Liver (tissue), 9 donors: ENCODE measurements around the gene STX16. TPM values are rescaled to one million over a fixed set of nuclear protein-coding genes. Genes with fewer than 3 reads are reported as not detected.

Experiments used
- DNase-seq: peaks from one replicate; pipeline ENCODE4 v3.0.0-alpha.2; 2017; ENCODE audit warnings: low spot score
- H3K27ac ChIP-seq, 2 donors: one replicate each; pipeline ENCODE4 v1.7.0; 2013; ENCODE audit warnings: inconsistent platforms in 2 of 2, low read length in 2 of 2, control low read depth in 1 of 2, low read depth in 1 of 2, mild to moderate bottlenecking in 1 of 2
- H3K27me3 ChIP-seq, 4 donors: one replicate each; pipeline versions ENCODE4 v1.6.1 to v1.7.0; 2013; ENCODE audit warnings: low read length in 3 of 4, inconsistent platforms in 1 of 4, mild to moderate bottlenecking in 1 of 4, moderate library complexity in 1 of 4; ENCODE audit not compliant: control insufficient read depth in 4 of 4, insufficient read depth in 4 of 4
- H3K36me3 ChIP-seq, 4 donors: one replicate each; pipeline versions ENCODE4 v1.6.1 to v1.7.0; 2013; ENCODE audit warnings: low read length in 3 of 4, mild to moderate bottlenecking in 3 of 4, low read depth in 1 of 4, moderate library complexity in 1 of 4; ENCODE audit not compliant: control insufficient read depth in 4 of 4, insufficient read depth in 3 of 4
- H3K4me1 ChIP-seq, 4 donors: one replicate each; pipeline versions ENCODE4 v1.6.1 to v1.7.0; 2013; ENCODE audit warnings: low read length in 3 of 4, mild to moderate bottlenecking in 3 of 4, moderate library complexity in 1 of 4; ENCODE audit not compliant: control insufficient read depth in 4 of 4, insufficient read depth in 4 of 4
- H3K4me3 ChIP-seq, 3 donors: one replicate each; pipeline versions ENCODE4 v1.6.1 to v1.7.0; 2013; ENCODE audit warnings: low read length in 3 of 3, control low read depth in 1 of 3, low read depth in 1 of 3, mild to moderate bottlenecking in 1 of 3
- H3K9ac ChIP-seq, 2 donors: one replicate each; pipeline ENCODE4 v1.7.0; 2013; ENCODE audit warnings: low read length in 2 of 2, mild to moderate bottlenecking in 2 of 2, moderate library complexity in 2 of 2, control low read depth in 1 of 2, low read depth in 1 of 2
- H3K9me3 ChIP-seq, 4 donors: one replicate each; pipeline versions ENCODE4 v1.6.1 to v1.7.0; 2013; ENCODE audit warnings: low read length in 3 of 4; ENCODE audit not compliant: control insufficient read depth in 4 of 4
- ATF3 ChIP-seq: IDR thresholded peaks from 2 replicates; pipeline ENCODE4 v1.6.1; 2016; ENCODE audit warnings: antibody characterized with exemption
- CTCF ChIP-seq: fragments of 150-350 bp; IDR thresholded peaks from 2 replicates; pipeline ENCODE4 v1.5.1; 2017; ENCODE audit warnings: improper control_type of control experiment, low read depth, low read length; ENCODE audit not compliant: missing input control
- EGR1 ChIP-seq, 2 donors: IDR thresholded peaks; 2 replicates each; pipeline ENCODE4 v1.6.1; 2016 to 2018; ENCODE audit warnings: antibody characterized with exemption in 2 of 2, low read depth in 2 of 2
- FOXA1 ChIP-seq: IDR thresholded peaks from 2 replicates; pipeline ENCODE4 v1.6.1; 2016; ENCODE audit warnings: antibody characterized with exemption
- FOXA2 ChIP-seq: IDR thresholded peaks from 2 replicates; pipeline ENCODE4 v1.6.1; 2016; ENCODE audit warnings: antibody characterized with exemption
- GABPA ChIP-seq, 2 donors: IDR thresholded peaks in 1 of 2; conservative IDR thresholded peaks in 1 of 2; 2 replicates each; pipeline ENCODE4 v1.6.1; 2016; ENCODE audit warnings: antibody characterized with exemption in 2 of 2, mild to moderate bottlenecking in 1 of 2, moderate library complexity in 1 of 2
- HNF4A ChIP-seq, 2 donors: conservative IDR thresholded peaks; 2 replicates each; pipeline ENCODE4 v1.6.1; 2016; ENCODE audit warnings: antibody characterized with exemption in 2 of 2, mild to moderate bottlenecking in 2 of 2
- HNF4G ChIP-seq: IDR thresholded peaks from 2 replicates; pipeline ENCODE4 v1.6.1; 2016; ENCODE audit warnings: antibody characterized with exemption
- JUND ChIP-seq, 2 donors: IDR thresholded peaks; 2 replicates each; pipeline ENCODE4 v1.6.1; 2016; ENCODE audit warnings: antibody characterized with exemption in 2 of 2
- NR2F2 ChIP-seq: IDR thresholded peaks from 2 replicates; pipeline ENCODE4 v1.6.1; 2016; ENCODE audit warnings: antibody characterized with exemption
- RAD21 ChIP-seq, 2 donors: IDR thresholded peaks; 2 replicates each; pipeline ENCODE4 v1.6.1; 2016; ENCODE audit warnings: antibody characterized with exemption in 2 of 2, mild to moderate bottlenecking in 2 of 2
- REST ChIP-seq: IDR thresholded peaks from 2 replicates; pipeline ENCODE4 v1.6.1; 2016; ENCODE audit warnings: antibody characterized with exemption, mild to moderate bottlenecking
- RXRA ChIP-seq, 2 donors: IDR thresholded peaks; 2 replicates each; pipeline ENCODE4 v1.6.1; 2017 to 2018; ENCODE audit warnings: antibody characterized with exemption in 2 of 2, mild to moderate bottlenecking in 1 of 2
- SP1 ChIP-seq: IDR thresholded peaks from 2 replicates; pipeline ENCODE4 v1.6.1; 2018; ENCODE audit warnings: antibody characterized with exemption, mild to moderate bottlenecking
- TAF1 ChIP-seq: conservative IDR thresholded peaks from 2 replicates; pipeline ENCODE4 v1.6.1; 2016; ENCODE audit warnings: antibody characterized with exemption, mild to moderate bottlenecking
- YY1 ChIP-seq: IDR thresholded peaks from 2 replicates; pipeline ENCODE4 v1.6.1; 2016; ENCODE audit warnings: antibody characterized with exemption, mild to moderate bottlenecking
- ZBTB33 ChIP-seq: IDR thresholded peaks from 2 replicates; pipeline ENCODE4 v1.6.1; 2016; ENCODE audit warnings: antibody characterized with exemption
- WGBS: extraction: QIAGEN DNeasy Blood & Tissue Kit; methylation state at CpG from one replicate; pipeline ENCODE4 v1.1.7; 2013; 5-methylcytosine and 5-hydroxymethylcytosine counted together
- polyA plus RNA-seq, 2 donors: library from polyadenylated mRNA; stranded (reverse) in 1 of 2; unstranded in 1 of 2; fragments of 200-250 nt in 1 of 2; fragments of >200 nt in 1 of 2; fragmentation: Nextera tagmentation in 1 of 2; extraction: Ambion mirVana in 1 of 2; gene quantifications; one replicate each; pipeline versions ENCODE4 v1.2.1 to v1.2.3, GENCODE V29; 2013 to 2015
- total RNA-seq, 2 donors: library from RNA; depleted of rRNA; stranded (reverse); fragments of >200 nt; gene quantifications; one replicate each; pipeline ENCODE4 v1.2.3, GENCODE V29; 2014
- donor health status: healthy.
- donor health status: healthy.
- donor health status: healthy.
- donor health status: healthy.
- donor health status: healthy.

The STX16 gene
- total and polyA plus RNA-seq, 4 donors: 8.5 to 32.5 (median 16.6) TPM

- no peak overlapping the region for H3K9ac ChIP-seq
- H3K4me1 ChIP-seq: peaks cover 0 to 11% (median 2%) of the 10 kb centered on the region in 4 donors
- no peak overlapping the region for H3K27ac ChIP-seq
- WGBS: 88% methylated on average over 4 of the region's 4 CpGs
- peaks cover 0 to 3% (median 0%) of the 10 kb centered on the region in 4 donors for H3K27me3 ChIP-seq
- TF ChIP-seq FOXA2 (no peak), YY1 (no peak), TAF1 (no peak), GABPA (IDR thresholded peaks at IDR 0.05 in 1 of 2, conservative IDR thresholded peaks at IDR 0.05 in 1 of 2) (no peak), ATF3 (no peak), REST (no peak), CTCF (no peak), SP1 (no peak), RXRA (IDR thresholded peaks at IDR 0.05) (no peak), NR2F2 (no peak), JUND (IDR thresholded peaks at IDR 0.05) (no peak), ZBTB33 (no peak), FOXA1 (no peak)
- no peaks in the 10 kb centered on the region for H3K36me3 ChIP-seq
- H3K9me3 ChIP-seq: no peaks in the 10 kb centered on the region
- no peak for DNase-seq
- H3K4me3 ChIP-seq: no peak overlapping the region
Measured at GRCh38 chr20:58646703-58647102, 4.4 kb upstream of the STX16 start.

- no peak for DNase-seq
- no peak overlapping the region for H3K4me3 ChIP-seq
- WGBS: 93% methylated on average over 7 of the region's 7 CpGs
- no peak for TF ChIP-seq JUND (IDR thresholded peaks at IDR 0.05)
- TF ChIP-seq NR2F2: no peak
- TF ChIP-seq SP1: no peak
- TF ChIP-seq ZBTB33: no peak
- TF ChIP-seq CTCF: no peak
- TF ChIP-seq TAF1: no peak
- TF ChIP-seq RAD21 (IDR thresholded peaks at IDR 0.05): no peak
- no peak for TF ChIP-seq EGR1 (IDR thresholded peaks at IDR 0.05; ENCODE audit: low read depth in 2 of 2)
- no peak for TF ChIP-seq FOXA1
- no peak for TF ChIP-seq GABPA (IDR thresholded peaks at IDR 0.05 in 1 of 2, conservative IDR thresholded peaks at IDR 0.05 in 1 of 2)
- no peak for TF ChIP-seq HNF4A (conservative IDR thresholded peaks at IDR 0.05)
- no peak for TF ChIP-seq HNF4G
- TF ChIP-seq YY1: no peak
- no peak for TF ChIP-seq ATF3
- TF ChIP-seq RXRA (IDR thresholded peaks at IDR 0.05): no peak
Measured at GRCh38 chr20:58647162-58647795, 3.8 kb upstream of the STX16 start.

More at GRCh38 chr20:58647162-58647795, 3.8 kb upstream of the STX16 start:
- Histone ChIP-seq H3K36me3 (no peaks in the 10 kb centered on the region), H3K27ac (no peak overlapping the region), H3K4me1 (peaks cover 0 to 11% (median 2%) of the 10 kb centered on the region in 4 donors), H3K27me3 (peaks cover 0 to 3% (median 0%) of the 10 kb centered on the region in 4 donors), H3K9me3 (no peaks in the 10 kb centered on the region), H3K9ac (no peak overlapping the region)
